Neural progenitor cell (in vitro differentiated cells): ENCODE measurements around the gene SPATA13. TPM values are rescaled to one million over a fixed set of nuclear protein-coding genes. Genes with fewer than 3 reads are reported as not detected.

Experiments
- DNase-seq: peaks from one replicate; pipeline ENCODE4 v3.0.0-alpha.2; 2016; ENCODE audit warnings: low spot score
- H2AFZ ChIP-seq: fragments of 200-600 bp; sonication (generic); replicated peaks from 2 replicates; pipeline ENCODE4 v1.6.1; 2016; ENCODE audit warnings: antibody characterized with exemption
- H3F3A ChIP-seq: fragments of 200-600 bp; sonication (generic); 2 replicates; pipeline ENCODE4 v1.6.1; 2016; ENCODE audit warnings: antibody characterized with exemption, low read depth
- H3K27ac ChIP-seq: fragments of 200-600 bp; sonication (generic); 2 replicates; pipeline ENCODE4 v1.5.1; 2016; ENCODE audit warnings: mild to moderate bottlenecking
- H3K27me3 ChIP-seq: fragments of 200-600 bp; sonication (generic); 2 replicates; pipeline ENCODE4 v1.6.1; 2016; ENCODE audit warnings: mild to moderate bottlenecking, moderate library complexity
- H3K36me3 ChIP-seq: fragments of 200-600 bp; sonication (generic); 2 replicates; pipeline ENCODE4 v1.5.1; 2016
- H3K4me1 ChIP-seq: fragments of 200-600 bp; sonication (generic); 2 replicates; pipeline ENCODE4 v1.6.1; 2016; ENCODE audit warnings: mixed run types
- H3K4me2 ChIP-seq: fragments of 200-600 bp; sonication (generic); 2 replicates; pipeline ENCODE4 v1.6.1; 2016
- H3K4me3 ChIP-seq: fragments of 200-600 bp; sonication (generic); 2 replicates; pipeline ENCODE4 v1.5.1; 2016
- H3K79me2 ChIP-seq: fragments of 200-600 bp; sonication (generic); 2 replicates; pipeline ENCODE4 v1.6.1; 2016; ENCODE audit warnings: low read depth
- H3K9ac ChIP-seq: fragments of 200-600 bp; sonication (generic); 2 replicates; pipeline ENCODE4 v1.6.1; 2016
- H3K9me3 ChIP-seq: fragments of 200-600 bp; sonication (generic); 2 replicates; pipeline ENCODE4 v1.5.1; 2016; ENCODE audit warnings: low read depth
- H4K20me1 ChIP-seq: fragments of 200-600 bp; sonication (generic); 2 replicates; pipeline ENCODE4 v1.6.1; 2016; ENCODE audit warnings: low read depth
- H3K27ac Mint-ChIP-seq: 3 replicates; pipeline ENCODE4 v1.8.0; 2021; ENCODE audit warnings: mixed read lengths
- H3K27me3 Mint-ChIP-seq: 2 replicates; pipeline ENCODE4 v1.8.0; 2022; ENCODE audit warnings: low read depth, mild to moderate bottlenecking, inconsistent platforms, moderate library complexity, mixed read lengths; ENCODE audit not compliant: insufficient read depth
- H3K36me3 Mint-ChIP-seq: 3 replicates; pipeline ENCODE4 v1.8.0; 2021; ENCODE audit warnings: mixed read lengths
- H3K4me1 Mint-ChIP-seq: 3 replicates; pipeline ENCODE4 v1.8.0; 2021; ENCODE audit warnings: mixed read lengths
- H3K4me3 Mint-ChIP-seq: 3 replicates; pipeline ENCODE4 v1.8.0; 2021; ENCODE audit warnings: mild to moderate bottlenecking, moderate library complexity, mixed read lengths
- H3K9me3 Mint-ChIP-seq: 3 replicates; pipeline ENCODE4 v1.8.0; 2020; ENCODE audit warnings: mixed read lengths
- EZH2 ChIP-seq: fragments of 200-600 bp; sonication (generic); IDR thresholded peaks from 2 replicates; pipeline ENCODE4 v1.6.1; 2017; ENCODE audit warnings: antibody characterized with exemption, mild to moderate bottlenecking, moderate library complexity
- EZH2phosphoT487 ChIP-seq: fragments of 200-600 bp; sonication (generic); IDR thresholded peaks from 2 replicates; pipeline ENCODE4 v1.6.1; 2017; ENCODE audit warnings: antibody characterized with exemption
- total RNA-seq: library from RNA; depleted of rRNA; stranded (reverse); fragments of >200 nt; gene quantifications from 2 replicates; pipeline ENCODE4 v1.2.3, GENCODE V29; 2015; ENCODE audit warnings: low replicate concordance
- TF ChIP-seq, protein P1 (sequence below): fragments of 200-600 bp; sonication (generic); IDR thresholded peaks from 2 replicates; pipeline ENCODE4 v1.5.1; 2017; ENCODE audit warnings: antibody characterized with exemption, mild to moderate bottlenecking

Gene SPATA13
- total RNA-seq, 1 donor from 2014 or later, result 15.9 TPM

DNA sequence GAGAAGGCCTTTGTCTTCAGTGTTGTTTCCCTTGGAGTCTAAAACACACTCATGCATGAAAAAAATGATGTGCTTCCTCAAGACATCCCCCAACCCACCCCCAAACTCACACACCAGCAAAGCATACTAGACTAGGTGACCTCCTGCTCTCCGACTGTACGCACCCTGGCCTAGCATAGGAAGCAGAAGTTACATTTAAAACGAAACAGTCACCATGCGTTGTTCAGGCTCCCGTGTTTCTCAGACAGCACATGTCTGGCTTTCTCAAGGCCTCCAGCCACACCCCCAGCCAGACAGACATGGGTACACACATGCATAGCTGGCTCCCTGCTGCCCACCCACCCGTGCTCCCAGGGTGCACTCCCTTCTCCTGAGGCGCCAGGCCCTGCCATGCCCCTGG lies 120.2 kb downstream of the SPATA13 start:
- no peaks in the 10 kb centered on the region for H3K27me3 Mint-ChIP-seq
- Histone ChIP-seq H3K27me3 (no peaks in the 10 kb centered on the region), H3K9me3 (no peaks in the 10 kb centered on the region), H3K4me2 (no peak overlapping the region), H2AFZ (no peak overlapping the region), H3K4me3 (no peak overlapping the region), H3K27ac (no peak overlapping the region), H3F3A (no peaks in the 10 kb centered on the region), H3K36me3 (no peaks in the 10 kb centered on the region), H3K4me1 (no peaks in the 10 kb centered on the region), H4K20me1 (no peaks in the 10 kb centered on the region), H3K79me2 (no peaks in the 10 kb centered on the region), H3K9ac (no peak overlapping the region)
- DNase-seq, result no peak
- H3K4me3 Mint-ChIP-seq, result no peak overlapping the region
- no peaks in the 10 kb centered on the region for H3K9me3 Mint-ChIP-seq
- no peaks in the 10 kb centered on the region for H3K4me1 Mint-ChIP-seq
- no peak overlapping the region for H3K27ac Mint-ChIP-seq
- no peak for TF ChIP-seq EZH2
- TF ChIP-seq, protein P1, sequence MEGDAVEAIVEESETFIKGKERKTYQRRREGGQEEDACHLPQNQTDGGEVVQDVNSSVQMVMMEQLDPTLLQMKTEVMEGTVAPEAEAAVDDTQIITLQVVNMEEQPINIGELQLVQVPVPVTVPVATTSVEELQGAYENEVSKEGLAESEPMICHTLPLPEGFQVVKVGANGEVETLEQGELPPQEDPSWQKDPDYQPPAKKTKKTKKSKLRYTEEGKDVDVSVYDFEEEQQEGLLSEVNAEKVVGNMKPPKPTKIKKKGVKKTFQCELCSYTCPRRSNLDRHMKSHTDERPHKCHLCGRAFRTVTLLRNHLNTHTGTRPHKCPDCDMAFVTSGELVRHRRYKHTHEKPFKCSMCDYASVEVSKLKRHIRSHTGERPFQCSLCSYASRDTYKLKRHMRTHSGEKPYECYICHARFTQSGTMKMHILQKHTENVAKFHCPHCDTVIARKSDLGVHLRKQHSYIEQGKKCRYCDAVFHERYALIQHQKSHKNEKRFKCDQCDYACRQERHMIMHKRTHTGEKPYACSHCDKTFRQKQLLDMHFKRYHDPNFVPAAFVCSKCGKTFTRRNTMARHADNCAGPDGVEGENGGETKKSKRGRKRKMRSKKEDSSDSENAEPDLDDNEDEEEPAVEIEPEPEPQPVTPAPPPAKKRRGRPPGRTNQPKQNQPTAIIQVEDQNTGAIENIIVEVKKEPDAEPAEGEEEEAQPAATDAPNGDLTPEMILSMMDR, result no peak
- TF ChIP-seq EZH2phosphoT487, result no peak
- peaks cover 16% of the 10 kb centered on the region for H3K36me3 Mint-ChIP-seq

DNA sequence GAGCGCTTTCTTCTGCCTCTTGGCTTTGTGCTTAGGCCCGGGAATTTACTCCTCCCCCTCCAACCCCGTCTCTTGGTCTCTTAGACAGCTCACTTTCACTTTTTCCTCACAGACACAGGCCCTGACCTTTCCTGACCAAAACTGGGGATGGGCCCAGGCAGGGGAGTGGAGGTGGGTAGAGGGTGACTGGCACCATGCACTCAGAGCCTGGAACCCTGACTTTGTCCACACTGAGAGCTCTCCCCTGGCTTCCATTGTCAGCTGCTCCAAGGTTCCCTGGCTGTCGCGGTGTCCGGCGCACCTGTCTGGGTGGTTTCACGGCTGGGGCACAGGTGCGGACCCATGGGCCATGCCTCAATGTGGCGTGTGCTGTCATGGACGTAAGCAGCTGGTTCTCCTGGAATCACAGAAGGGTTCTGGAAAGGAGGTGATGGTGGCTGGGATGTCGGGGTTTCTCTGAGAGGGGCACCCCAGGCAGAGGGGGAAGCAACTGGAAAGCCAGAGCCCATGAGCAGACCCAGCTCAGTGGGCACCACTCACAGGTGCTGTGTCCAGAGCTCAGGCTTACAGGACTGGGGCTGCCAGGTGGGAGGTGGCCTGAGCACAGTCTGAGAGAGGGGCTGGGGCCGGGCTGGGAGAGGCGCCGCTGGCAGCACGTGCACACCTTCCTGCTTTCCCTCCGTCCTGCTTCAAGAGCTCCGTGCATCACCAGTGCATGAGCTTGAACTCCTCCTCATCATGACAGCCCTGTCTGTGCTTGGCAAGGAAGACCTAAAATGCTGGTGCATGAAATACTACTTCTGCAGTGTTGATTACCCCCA lies 120.9 kb downstream of the SPATA13 start:
- Histone ChIP-seq H4K20me1 (no peaks in the 10 kb centered on the region), H3K9me3 (no peaks in the 10 kb centered on the region), H3K27ac (no peak overlapping the region), H3K9ac (no peak overlapping the region), H3K36me3 (no peaks in the 10 kb centered on the region), H2AFZ (no peak overlapping the region), H3K4me3 (no peak overlapping the region), H3F3A (no peaks in the 10 kb centered on the region), H3K4me1 (no peaks in the 10 kb centered on the region), H3K4me2 (no peak overlapping the region), H3K79me2 (no peaks in the 10 kb centered on the region), H3K27me3 (no peaks in the 10 kb centered on the region)
- peak overlapping the region; percentile 64 for H3K27ac Mint-ChIP-seq
- H3K9me3 Mint-ChIP-seq, result no peaks in the 10 kb centered on the region
- H3K36me3 Mint-ChIP-seq, result peaks cover 16% of the 10 kb centered on the region
- TF ChIP-seq EZH2 (no peak), EZH2phosphoT487 (no peak)
- TF ChIP-seq, protein P1, result no peak
- H3K4me3 Mint-ChIP-seq, result no peak overlapping the region
- no peak for DNase-seq
- H3K27me3 Mint-ChIP-seq, result no peaks in the 10 kb centered on the region
- no peaks in the 10 kb centered on the region for H3K4me1 Mint-ChIP-seq

DNA sequence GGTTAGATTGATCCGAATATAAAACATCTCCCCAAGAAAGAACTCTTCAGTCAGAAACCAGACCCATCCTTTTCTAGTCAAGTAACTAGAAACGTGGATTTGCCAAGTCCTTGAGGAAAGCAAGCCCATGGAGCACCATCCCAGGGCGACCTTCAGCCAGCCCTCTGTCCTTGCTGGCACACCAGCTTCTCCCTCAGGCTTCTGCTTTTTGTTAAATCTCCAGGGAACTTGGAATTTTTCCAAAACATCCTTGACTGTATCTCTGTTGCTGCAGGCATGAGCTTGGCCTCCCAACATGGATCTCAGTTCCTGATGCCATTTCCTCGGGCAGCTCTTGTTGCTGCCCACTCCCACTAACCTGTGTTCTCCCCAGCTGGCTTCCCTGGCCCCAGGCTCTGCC lies 121.7 kb downstream of the SPATA13 start:
- Mint-ChIP-seq H3K27me3 (no peaks in the 10 kb centered on the region), H3K36me3 (peaks cover 17% of the 10 kb centered on the region), H3K9me3 (no peaks in the 10 kb centered on the region), H3K4me3 (no peak overlapping the region), H3K4me1 (no peaks in the 10 kb centered on the region), H3K27ac (no peak overlapping the region)
- H3K4me2 ChIP-seq, result no peak overlapping the region
- H2AFZ ChIP-seq, result no peak overlapping the region
- no peaks in the 10 kb centered on the region for H3K36me3 ChIP-seq
- no peak for TF ChIP-seq EZH2
- TF ChIP-seq, protein P1, result no peak
- TF ChIP-seq EZH2phosphoT487, result no peak
- no peaks in the 10 kb centered on the region for H3K79me2 ChIP-seq
- H3F3A ChIP-seq, result no peaks in the 10 kb centered on the region
- no peak for DNase-seq
- no peak overlapping the region for H3K9ac ChIP-seq
- H3K9me3 ChIP-seq, result no peaks in the 10 kb centered on the region
- H3K4me3 ChIP-seq, result no peak overlapping the region
- H3K27ac ChIP-seq, result no peak overlapping the region
- H3K4me1 ChIP-seq, result no peaks in the 10 kb centered on the region
- H3K27me3 ChIP-seq, result no peaks in the 10 kb centered on the region
- no peaks in the 10 kb centered on the region for H4K20me1 ChIP-seq
